ENCODE data around the gene CDH15. TPM values are rescaled to one million over a fixed set of nuclear protein-coding genes. Genes with fewer than 3 reads are reported as not detected.

CDH15 gene
- total RNA-seq, 1 donor from 2014 or later = not detected

- DNase-seq (ENCODE audit: low spot score) = no peak
These were observed 30.3 kb upstream of the CDH15 start for GRCh38 chr16:89140981-89141883.

- no peak for DNase-seq (ENCODE audit: low spot score)
These were observed 29.7 kb upstream of the CDH15 start for GRCh38 chr16:89141884-89142267.

GRCh38 chr16:89142474-89143195 lies 28.9 kb upstream of the CDH15 start:
- no peak for DNase-seq (ENCODE audit: low spot score)

- no peak for DNase-seq (ENCODE audit: low spot score)
These were observed 28.3 kb upstream of the CDH15 start for GRCh38 chr16:89143201-89143741.

GRCh38 chr16:89143911-89144675 lies 27.5 kb upstream of the CDH15 start:
- no peak for DNase-seq (ENCODE audit: low spot score)

- no peak for DNase-seq (ENCODE audit: low spot score)
These were observed 26.9 kb upstream of the CDH15 start for GRCh38 chr16:89144681-89145080.

GRCh38 chr16:89145406-89146161 lies 26.0 kb upstream of the CDH15 start:
- DNase-seq (ENCODE audit: low spot score) = no peak

GRCh38 chr16:89146211-89147005 lies 25.1 kb upstream of the CDH15 start:
- no peak for DNase-seq (ENCODE audit: low spot score)

GRCh38 chr16:89147085-89147817 lies 24.3 kb upstream of the CDH15 start:
- DNase-seq (ENCODE audit: low spot score) = no peak

- DNase-seq (ENCODE audit: low spot score) = no peak
These were observed 22.2 kb upstream of the CDH15 start for GRCh38 chr16:89149386-89149785.

- DNase-seq (ENCODE audit: low spot score) = no peak
These were observed 21.3 kb upstream of the CDH15 start for GRCh38 chr16:89150090-89150835.

- DNase-seq (ENCODE audit: low spot score) = no peak
These were observed 20.6 kb upstream of the CDH15 start for GRCh38 chr16:89150981-89151380.

GRCh38 chr16:89152831-89153700 lies 18.5 kb upstream of the CDH15 start:
- no peak for DNase-seq (ENCODE audit: low spot score)

GRCh38 chr16:89153848-89154271 lies 17.7 kb upstream of the CDH15 start:
- no peak for DNase-seq (ENCODE audit: low spot score)

- DNase-seq (ENCODE audit: low spot score) = no peak
These were observed 17.0 kb upstream of the CDH15 start for GRCh38 chr16:89154390-89155183.

- no peak for DNase-seq (ENCODE audit: low spot score)
These were observed 16.3 kb upstream of the CDH15 start for GRCh38 chr16:89155184-89155679.

All from mesenteric fat pad (tissue), 1 donor.